HG02610 (cell line): ENCODE data around the gene CDK18.

Source experiments
- ATAC-seq: cut with Tn5 transposase; IDR thresholded peaks from one replicate; pipeline ENCODE4 v1.9.1; 2021; ENCODE audit warnings: mild to moderate bottlenecking, moderate library complexity; ENCODE audit not compliant: unreplicated experiment

The CDK18 gene

DNA sequence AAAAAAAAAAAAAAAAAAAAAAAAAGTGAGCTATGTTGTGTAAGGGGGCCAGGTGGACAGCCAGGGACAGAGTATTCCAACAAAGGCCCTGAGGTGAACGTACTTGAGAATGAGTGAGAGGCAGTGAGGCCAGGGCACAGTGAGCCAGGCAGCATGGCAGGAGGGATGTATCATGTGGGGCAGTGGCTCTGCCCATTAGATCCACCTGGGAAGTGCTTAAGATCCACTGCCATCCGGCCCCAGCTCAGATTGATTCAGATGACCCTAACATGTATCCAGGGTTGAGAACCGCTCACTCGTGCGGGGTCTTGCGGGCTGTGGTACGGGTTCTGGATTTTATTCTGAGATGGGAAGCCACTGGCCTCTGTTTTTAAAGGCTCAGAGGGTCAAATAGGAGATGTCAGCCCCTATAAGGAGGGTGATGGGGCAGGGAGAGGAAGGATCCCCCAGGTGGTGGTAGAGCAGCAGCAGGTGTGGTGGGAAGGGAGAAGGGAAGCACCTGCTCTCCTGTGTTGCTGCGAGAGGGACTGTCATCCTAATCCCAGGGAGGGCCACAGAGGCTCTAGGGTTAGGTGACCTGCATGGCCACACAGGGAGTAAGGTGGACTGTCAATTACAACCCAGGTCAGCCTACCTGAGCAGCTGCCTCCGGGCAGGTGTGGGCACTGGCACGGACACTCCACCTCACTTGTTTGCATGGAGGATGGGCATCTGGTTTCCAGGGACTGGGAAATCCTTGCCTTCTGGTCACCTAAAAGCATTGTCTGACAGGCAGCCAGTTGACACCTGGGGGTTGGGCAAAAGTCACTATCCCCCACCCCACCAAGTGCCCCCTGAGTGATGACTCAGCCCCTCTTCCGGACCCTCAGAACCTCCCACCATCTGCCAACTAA lies 31.6 kb downstream of the CDK18 start:
- no peak for ATAC-seq

DNA sequence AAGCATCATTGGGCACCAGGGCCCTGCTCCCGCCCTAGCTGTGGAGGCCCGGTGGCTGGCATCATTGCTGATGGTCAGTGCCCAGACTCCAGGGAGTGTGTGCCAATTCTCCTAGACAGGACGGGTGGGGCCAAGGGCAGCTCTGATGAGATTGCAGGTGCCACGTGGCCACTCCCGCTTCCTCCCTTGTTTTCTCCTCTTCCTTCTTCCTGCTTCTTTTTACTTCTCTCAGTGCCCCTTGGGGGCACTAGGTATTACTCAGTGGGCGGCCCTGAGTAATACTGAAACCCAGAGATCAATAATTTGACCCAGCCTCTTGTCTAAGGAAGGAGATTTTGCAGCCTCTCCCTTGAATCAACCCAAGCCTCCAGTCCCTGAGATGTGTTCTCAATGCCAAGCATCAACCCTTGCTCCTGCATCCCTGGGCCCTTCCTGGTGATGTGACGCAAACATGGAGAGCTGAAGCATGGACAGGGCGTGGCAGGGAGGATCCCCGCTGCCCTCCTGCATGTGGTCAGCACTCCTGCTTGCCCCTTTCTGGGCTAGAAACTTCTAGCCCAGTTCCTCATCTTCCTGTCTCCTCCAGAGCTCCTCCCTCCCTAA lies 32.4 kb downstream of the CDK18 start:
- no peak for ATAC-seq

DNA sequence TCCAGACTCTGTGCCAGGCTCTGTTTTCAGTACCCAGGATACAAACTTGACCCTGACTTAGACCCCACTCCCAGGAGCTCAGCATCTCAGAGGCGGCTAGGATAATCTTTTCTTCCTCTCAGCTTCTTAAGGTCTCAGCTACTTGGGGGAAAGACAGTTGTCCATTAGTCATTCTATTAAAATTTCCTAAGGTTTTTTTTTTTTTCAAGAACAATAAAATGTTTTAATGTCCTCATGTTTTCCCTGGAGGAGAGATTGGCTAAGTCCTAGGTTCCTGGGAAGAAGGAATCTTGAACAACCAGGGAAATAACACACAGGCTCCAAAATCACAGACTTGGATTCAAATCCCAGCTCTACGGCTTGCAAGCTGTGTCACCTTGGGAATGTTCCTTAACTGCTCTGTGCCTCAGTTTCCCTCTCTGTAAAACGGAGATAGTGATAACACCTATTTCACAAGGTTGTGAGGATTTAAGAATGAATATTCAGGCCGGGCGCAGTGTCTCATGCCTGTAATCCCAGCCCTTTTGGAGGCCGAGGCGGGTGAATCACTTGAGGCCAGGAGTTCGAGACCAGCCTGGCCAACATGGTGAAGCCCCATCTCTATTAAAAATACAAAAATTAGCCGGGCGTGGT lies 33.0 kb downstream of the CDK18 start:
- no peak for ATAC-seq

DNA sequence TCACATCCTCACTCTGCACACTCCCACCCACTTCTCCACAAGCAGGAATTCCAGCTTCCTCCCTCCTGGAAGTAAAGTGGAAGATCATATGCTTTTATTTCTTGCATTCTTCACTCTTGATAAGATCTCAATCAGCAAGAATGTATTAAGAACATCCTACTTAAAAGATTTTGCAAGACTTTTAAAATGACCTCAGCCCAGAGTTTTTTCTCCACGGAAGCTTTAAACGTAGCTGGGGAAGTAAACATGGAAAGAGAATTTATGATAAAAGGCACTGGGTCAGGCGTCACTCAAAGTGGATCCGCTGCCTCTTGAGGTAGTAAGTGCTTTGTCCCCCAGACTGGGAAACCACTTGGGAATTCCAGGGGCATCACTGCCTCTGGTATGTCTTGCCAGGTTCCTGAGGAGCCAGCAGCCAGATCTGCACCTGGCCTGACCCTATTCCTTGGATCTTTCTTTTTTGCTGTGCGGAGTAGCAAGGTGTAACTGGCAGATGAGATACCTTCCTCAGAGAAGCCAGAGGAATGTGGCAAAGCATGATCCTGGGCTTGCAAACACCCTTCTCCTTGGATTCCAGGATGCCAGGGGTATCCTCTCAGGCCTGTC lies 33.9 kb downstream of the CDK18 start:
- ATAC-seq: no peak

DNA sequence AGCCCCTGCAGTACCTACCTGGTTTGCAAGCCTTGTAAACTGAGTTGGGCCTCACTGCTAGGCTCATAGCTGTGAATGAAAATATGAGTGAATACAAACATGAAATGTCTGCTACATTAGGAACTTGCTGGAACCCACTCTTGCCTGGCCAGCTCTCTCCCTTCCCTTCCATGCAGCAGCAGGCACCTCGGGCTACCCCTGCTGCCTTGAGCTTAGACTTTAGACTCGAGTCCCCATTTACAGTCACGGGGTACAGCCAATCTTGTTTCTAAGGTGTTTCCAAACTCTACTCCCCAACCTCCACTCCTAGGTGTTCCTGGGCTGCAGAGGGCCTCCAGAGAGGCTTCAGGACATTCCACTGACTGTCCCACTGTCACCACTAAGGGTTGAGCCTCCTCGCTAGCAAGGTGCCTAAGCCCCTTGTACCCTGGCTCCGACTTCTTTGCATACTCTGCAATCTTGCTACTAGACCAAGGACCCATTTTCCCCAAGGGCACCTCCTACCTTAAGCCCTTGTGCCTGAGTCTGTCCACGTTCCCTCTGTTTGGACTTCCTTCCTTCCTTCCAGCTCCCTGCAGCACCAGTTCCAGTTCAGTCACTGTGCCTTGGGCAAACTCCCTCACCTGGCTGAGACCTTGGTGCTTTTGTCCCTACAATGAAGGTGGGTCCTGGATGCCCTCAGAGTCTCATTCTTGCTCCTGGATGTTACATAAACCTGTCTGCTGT lies 36.9 kb downstream of the CDK18 start:
- no peak for ATAC-seq

DNA sequence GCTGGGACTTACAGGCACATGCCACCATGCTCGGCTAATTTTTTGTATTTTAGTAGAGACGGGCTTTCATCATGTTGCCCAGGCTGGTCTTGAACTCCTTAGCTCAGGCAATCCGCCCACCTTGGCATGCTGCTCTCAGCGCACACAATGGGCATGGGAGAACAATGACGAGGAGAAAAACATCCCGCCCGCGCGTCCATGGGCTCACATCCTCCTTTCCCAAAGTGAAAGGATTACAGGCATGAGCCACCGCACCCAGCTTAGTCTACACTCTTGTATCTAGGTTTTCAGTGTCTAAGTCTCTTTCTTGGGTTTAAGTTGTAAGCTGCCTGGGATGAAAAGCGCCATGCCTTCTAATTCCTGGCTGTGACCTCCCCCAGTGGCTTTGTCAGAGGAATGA lies 37.9 kb downstream of the CDK18 start:
- ATAC-seq: no peak

DNA sequence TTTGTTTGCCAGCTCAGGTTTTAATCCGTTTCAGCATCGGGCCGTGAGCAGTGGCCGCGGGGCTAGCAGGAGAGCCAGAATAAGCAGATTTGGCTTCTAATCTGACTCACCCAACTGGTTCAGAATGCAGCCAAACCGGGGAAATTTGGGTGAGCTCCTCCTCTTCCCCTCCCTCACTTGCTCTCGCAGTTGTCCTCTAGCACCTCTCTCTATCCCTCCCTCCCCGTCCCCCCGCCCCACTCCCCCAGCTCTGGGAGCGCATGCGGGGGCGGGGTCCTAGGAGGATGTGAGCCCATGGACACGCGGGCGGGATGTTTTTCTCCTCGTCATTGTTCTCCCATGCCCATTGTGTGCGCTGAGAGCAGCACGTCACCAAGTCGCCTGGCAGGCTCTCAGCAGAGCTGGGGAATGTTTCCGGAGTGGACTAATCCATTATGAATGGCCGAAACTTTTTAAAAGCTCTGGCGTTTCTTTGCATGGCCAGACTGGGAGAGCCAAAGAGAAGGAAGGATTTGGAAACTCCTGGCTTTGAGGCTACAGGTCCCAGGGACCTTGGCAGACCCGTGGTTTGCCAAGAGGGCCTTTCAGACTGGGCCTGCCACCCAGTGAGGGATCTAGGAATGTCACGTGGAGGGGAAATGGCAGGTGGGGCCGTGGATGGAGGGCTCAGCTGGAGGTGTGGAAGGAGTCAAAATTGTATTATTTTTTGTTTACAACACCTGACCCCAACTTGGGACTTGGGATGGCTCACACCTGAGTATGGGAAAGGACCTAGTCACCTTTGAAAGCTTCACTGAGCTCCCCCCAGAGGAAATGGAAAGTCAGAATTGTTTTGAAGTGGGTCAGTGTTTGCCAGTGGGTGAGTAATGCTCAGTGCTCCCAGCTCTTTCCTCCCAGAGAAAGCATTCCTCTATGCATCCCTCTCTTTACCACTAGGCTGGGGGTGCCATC lies 39.2 kb downstream of the CDK18 start:
- no peak for ATAC-seq

DNA sequence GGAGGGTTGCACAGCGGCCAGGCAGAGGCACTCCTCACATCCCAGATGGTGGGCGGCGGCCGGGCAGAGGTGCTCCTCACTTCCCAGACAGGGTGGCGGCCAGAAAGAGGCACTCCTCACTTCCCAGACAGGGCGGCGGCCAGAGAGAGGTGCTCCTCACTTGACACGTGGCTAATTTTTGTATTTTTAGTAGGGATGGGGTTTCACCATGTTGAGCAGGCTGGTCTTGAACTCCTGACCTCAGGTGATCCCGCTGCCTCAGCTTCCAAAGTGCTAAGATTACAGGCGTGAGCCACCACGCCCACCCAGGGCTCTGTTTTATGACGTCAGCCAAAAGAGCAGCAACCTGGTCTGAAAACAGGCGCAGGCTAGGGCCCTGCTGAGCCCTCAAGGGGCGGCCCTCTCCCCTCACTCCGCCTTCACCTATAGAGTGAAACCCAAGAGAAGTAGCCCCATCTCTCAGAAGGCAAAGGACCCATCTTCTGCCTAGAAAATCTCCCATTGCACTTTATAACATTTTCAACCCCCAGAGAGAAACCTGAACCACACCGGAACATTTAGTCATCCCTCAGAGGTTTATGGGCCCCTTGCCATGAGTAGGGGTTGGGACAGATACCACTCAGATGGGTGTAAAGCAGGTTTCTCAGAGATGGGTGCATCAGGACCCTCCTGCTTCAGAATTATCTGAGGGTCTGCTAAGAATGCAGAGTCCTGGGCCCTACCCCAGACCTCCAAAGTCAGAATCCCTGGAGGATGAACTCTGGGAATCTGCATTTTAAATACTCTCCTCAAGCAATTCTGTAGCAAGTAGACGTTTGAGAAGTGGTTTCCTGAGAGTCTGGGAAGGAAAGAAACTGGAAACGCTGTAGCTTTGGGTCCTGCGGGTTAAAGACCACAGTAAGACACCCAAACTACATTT lies 40.8 kb downstream of the CDK18 start:
- ATAC-seq: no peak

DNA sequence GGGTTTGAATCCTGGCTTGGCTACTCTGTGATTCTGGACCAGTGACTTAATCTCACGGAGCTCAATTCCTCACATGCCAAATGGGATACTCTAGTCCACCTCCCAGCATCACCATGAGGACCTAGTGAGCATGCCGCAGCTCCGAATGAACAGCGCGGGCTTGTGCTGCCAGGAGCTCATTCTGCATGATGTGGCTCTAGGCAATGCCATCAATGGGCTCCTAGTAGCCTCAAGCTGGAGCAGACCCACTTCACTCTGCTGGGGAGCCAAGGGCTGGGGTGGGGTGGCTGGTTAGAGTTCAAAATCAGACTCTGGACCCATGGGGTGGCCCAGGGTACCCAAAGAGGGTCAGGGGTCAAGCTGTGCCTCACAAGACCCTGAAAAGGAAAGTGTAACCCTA lies 41.5 kb downstream of the CDK18 start:
- ATAC-seq: no peak

DNA sequence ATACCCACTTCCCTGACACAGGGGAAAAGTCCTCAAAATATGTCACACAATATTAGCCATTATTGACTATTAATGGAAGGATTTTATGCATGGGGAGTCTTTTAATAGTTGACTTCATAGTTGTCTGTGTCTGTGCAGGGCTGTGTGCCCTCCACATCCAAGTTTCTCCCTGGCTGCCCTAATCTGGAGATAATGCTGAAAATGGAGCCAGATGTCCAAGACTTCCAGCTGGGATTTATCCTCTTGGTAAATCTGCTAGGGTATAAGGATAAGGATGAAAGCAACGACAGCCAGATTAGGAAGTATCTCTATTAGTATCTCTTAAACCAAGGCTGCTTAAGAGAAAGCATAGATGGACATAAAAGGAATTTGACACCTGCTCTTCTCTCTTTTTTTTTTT lies 42.1 kb downstream of the CDK18 start:
- ATAC-seq: no peak

DNA sequence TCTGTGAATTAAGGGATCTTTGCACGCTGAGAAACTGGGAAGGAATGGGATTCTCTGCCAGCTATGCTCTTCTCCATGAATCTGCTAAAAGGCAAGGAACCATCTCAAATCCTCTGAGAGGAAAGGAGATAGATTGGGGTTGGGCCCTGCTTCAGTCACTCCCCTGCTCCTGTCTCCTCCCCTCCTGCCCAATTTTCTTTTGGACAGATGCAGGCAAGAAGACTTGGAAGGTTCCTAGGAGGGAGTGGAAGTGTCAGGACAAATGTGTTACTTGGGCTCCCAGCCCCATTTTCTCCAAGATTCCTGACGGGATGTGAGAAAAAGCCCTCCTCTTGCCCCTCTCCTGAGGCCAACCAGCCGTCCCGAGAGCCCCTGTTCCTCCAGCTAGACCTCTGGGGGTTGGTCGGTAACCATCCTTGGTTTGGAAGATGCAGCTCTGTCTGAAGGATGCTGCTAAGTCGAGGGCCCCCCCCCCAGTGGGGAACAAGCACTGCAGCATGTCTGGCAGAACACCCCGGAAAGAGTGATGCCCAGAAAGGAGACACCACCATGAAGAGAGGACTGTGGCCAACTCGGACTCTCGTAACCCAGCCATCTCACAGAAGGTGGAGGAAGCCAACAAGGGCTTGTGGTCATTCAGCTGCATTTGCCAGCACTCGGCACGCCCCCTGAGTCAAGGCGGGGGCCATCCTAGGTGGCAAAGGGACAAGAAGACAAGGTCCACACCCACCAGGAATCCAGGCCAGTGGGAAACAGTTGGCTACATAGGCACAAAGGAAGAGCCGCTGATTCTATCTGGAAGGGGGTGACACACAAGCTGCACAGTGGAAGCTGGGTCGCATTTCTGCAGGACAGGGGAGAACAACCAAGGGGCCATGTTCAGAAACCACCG lies 43.7 kb downstream of the CDK18 start:
- no peak for ATAC-seq

DNA sequence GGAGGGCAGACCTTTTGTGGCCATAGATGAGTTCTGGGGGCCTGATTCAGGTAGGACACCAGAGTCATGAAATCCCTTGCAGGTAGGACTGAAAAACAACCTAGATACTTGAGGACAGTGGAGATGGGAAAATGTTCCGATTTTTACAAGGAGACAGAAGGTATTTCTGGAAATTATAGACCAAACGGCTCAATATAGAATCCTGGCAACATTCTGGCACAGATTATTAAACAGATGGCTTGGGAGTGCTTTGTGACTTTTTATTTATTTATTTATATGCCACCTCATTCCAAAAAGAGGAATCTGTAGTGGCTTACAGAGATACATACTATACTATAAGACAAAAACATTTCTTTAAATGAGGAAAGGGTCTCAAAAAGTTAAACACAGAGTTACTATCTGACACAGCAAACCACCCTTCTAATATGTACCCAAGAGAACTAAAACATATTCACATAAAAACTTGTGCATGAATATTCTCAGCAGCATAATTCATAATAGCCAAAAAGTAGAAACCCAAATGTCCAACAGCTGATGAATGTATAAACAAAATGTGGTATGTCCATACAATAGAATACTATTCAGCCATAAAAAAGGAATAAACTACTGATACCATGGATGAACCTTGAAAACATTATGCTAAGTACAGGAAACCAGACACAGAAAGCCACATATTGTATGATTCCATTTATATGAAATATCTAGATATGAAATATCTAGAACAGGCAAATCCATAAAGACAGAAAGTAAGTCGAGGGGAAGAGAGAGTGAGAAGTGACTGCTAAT lies 49.8 kb downstream of the CDK18 start:
- no peak for ATAC-seq

DNA sequence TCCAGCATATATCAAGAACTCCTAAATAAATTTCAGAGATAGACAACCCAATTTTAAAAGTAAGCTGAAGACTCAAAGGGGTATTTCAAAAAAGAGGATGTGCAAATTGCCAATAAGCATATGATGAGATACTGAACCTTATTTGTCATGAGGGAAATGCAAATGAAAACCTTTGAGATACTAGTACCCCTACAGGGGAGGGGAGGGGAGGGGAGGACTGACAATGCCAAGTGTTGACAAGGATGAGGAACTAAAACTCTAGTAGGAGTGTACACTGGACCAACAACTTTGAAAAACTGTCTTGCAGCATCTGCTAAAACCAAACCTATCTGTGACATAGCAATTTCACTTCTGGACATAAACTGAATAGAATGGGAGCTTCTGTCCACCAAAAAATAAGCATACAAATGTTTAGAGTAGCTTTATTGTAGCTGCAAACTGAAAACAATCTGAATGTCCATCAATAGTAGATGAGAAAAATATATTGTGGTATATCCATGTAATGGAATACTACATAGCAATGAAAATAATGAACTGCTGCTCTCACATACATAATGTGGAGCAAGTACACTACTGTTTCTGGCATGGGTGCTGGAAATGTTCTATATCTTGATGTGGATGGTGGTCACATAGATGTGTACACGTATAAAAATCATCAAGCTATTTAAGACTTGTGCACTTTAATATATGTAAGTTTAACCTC lies 57.2 kb downstream of the CDK18 start:
- no peak for ATAC-seq

DNA sequence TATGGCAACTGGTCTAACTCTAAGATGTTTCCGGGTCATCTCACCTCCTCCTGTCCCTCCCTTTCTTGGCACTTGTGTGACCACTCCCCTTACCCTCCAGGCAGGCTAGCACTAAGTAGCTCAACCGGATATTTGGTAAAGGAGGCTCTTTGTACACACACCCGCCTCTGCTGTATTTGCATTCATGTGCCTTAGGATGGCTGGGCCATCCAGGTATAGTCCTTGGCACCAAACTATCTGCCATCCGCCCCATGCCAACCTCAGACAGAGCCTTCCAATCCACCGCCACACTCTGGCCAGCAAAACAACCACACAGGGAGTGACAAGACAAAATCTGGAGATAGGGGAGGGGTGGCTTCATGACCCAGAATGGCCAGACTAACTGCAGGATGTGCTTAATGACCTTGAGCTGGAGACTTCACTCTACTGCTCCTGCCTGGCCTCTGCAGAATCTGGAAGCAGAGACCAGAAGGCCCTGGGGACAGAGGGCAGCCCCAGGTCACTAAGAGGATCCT lies 59.5 kb downstream of the CDK18 start:
- ATAC-seq: no peak

DNA sequence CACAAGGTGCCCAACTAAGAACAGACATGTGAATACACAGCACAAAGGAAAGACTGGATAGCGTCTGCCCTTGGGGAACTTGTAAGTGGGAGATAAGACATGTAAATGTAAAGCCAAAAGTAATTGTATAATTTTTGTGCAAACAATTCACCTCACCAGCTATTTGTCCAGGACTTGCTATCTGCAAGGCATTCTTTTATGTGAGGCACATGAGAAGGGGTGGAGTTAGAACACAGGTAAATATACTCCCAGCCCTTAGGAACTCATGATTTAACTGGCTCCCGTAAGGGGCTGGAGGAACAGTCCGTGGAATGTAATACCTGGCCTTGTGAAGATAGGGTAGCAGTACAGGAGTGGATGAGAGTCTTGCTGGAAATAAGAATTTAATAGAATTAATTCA lies 61.3 kb downstream of the CDK18 start:
- ATAC-seq: no peak

DNA sequence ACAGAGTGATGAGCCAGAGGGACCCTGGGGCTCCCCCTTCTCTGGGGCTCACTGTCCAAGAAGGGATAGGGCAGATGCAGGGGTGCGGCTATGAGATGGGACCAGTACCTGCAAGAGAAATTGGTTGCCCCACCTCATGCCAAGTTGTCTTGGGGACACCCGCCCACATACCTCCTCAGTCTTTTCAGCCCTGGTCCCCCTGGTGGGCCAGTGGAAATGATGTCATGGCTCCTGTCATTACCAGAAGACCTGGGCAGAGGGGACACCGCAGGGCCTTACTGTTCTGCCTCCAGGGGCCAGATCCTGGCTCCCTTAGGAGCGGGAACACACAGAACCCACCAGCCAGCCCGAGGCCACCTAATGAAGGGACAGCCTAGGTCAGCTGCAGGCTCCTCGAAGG lies 63.2 kb downstream of the CDK18 start:
- ATAC-seq: no peak
